PFSK-1 (cell line): ENCODE results near the gene KCNJ6.

Experiments used
- FOXP2 ChIP-seq: optimal IDR thresholded peaks from 2 replicates; pipeline ENCODE3; 2011; ENCODE audit warnings: borderline replicate concordance, control low read depth, inconsistent platforms; ENCODE audit not compliant: insufficient read depth; ENCODE audit errors: extremely low read length, extremely low read depth
- POLR2AphosphoS5 ChIP-seq: IDR thresholded peaks from 2 replicates; pipeline ENCODE4 v1.6.1; 2012; ENCODE audit warnings: low read depth, mild to moderate bottlenecking, control low read depth, low read length, moderate library complexity
- SIN3A ChIP-seq: IDR thresholded peaks from 2 replicates; pipeline ENCODE4 v1.6.1; 2012; ENCODE audit warnings: mild to moderate bottlenecking, low read length, moderate library complexity, borderline replicate concordance; ENCODE audit not compliant: insufficient read depth
- TAF1 ChIP-seq: IDR thresholded peaks from 2 replicates; pipeline ENCODE4 v1.6.1; 2012; ENCODE audit warnings: low read length, control low read depth, borderline replicate concordance; ENCODE audit not compliant: insufficient read depth
- TF ChIP-seq, protein P1 (sequence below), 2 experiments: IDR thresholded peaks; 2 replicates each; pipeline versions ENCODE4 v1.6.1 to v1.8.0; 2011 to 2012; ENCODE audit warnings: low read depth in 2 of 2, low read length in 2 of 2, control low read depth in 1 of 2, inconsistent platforms in 1 of 2, mild to moderate bottlenecking in 1 of 2, moderate library complexity in 1 of 2; ENCODE audit not compliant: insufficient read depth in 1 of 2

The KCNJ6 gene

DNA sequence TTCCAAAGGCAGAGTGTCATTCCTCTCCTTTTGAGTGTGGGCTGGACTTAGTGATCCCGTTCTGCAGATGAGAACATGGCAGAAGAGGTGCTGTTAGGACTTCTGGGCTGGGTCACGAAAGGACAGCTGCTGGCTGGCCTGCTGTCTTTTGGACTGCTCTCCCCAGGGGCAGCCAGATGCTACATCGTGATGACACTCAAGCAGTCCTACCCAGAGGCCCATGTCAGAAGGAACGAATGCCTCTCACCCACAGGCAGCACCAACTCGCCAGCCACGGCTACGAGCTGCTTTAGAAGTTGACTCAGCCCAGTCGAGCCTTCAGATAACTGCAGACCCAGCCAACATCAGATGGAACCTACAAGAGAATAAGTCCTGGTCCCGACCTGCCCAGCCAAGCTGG is 156.5 kb downstream of the KCNJ6 start:
- no peak for TF ChIP-seq TAF1
- TF ChIP-seq FOXP2 = no peak
- TF ChIP-seq SIN3A = no peak
- TF ChIP-seq POLR2AphosphoS5 = no peak
- TF ChIP-seq, protein P1, sequence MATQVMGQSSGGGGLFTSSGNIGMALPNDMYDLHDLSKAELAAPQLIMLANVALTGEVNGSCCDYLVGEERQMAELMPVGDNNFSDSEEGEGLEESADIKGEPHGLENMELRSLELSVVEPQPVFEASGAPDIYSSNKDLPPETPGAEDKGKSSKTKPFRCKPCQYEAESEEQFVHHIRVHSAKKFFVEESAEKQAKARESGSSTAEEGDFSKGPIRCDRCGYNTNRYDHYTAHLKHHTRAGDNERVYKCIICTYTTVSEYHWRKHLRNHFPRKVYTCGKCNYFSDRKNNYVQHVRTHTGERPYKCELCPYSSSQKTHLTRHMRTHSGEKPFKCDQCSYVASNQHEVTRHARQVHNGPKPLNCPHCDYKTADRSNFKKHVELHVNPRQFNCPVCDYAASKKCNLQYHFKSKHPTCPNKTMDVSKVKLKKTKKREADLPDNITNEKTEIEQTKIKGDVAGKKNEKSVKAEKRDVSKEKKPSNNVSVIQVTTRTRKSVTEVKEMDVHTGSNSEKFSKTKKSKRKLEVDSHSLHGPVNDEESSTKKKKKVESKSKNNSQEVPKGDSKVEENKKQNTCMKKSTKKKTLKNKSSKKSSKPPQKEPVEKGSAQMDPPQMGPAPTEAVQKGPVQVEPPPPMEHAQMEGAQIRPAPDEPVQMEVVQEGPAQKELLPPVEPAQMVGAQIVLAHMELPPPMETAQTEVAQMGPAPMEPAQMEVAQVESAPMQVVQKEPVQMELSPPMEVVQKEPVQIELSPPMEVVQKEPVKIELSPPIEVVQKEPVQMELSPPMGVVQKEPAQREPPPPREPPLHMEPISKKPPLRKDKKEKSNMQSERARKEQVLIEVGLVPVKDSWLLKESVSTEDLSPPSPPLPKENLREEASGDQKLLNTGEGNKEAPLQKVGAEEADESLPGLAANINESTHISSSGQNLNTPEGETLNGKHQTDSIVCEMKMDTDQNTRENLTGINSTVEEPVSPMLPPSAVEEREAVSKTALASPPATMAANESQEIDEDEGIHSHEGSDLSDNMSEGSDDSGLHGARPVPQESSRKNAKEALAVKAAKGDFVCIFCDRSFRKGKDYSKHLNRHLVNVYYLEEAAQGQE (IDR thresholded peaks at IDR 0.05; ENCODE audit: insufficient read depth in 1 of 2, low read depth in 2 of 2, low read length in 2 of 2) = no peak

DNA sequence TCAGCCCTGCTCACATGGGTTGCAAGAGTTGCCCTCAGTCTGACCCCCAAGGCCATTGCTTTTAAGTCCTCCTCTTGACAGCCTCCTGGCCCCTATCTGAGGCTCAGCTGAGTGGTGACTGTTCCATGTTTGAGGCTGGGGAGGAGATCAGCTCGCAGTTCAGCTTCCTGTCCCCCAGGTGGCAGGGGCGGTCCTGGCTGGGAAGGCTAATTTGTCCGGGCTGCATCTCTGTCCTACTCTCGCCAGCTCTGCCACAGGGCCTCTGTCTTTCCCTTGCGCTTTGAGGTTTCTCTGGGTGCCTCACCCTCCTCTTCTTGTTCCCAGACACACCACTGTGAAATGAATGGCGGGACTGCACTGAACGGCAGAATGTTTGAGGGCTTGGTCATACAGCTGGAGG is 157.3 kb downstream of the KCNJ6 start:
- TF ChIP-seq POLR2AphosphoS5 = no peak
- TF ChIP-seq FOXP2 = no peak
- TF ChIP-seq SIN3A = no peak
- TF ChIP-seq, protein P1 (IDR thresholded peaks at IDR 0.05; ENCODE audit: insufficient read depth in 1 of 2, low read depth in 2 of 2, low read length in 2 of 2) = no peak

DNA sequence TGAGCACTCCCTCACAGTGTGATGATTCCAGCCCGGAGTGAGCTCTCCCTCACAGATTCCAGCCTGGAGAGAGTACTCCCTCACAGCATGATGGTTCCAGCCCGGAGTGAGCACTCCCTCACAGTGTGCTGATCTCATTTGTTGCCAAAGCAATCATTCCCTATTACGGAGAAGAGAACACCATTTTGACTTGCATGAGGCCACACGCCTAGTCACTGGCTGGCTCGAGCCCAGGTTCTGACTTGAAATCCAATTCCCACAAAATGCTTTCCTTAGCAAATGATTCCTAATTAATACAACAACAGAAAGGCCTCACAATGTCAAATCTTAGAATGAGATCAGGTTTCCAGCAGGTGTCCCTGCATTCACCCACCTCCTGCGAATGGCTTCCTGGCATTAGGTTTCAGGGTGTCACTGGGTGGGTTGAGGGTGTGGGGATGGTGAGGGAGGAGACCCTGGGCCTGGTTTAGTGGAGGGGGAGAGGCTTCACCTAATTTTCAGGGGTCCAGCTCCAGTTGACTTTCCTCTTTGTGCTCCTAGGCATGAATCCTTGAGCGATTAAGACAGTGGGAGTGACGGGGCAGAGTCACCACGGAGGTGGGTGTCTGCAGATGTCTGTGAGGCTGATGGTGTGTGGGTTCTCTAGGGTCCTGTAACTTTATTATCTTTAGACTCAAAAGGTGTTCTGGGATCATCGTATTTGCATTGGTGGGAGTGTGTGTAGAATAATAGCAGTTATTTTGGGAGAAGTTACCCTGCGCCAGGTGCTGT is 158.5 kb downstream of the KCNJ6 start:
- TF ChIP-seq POLR2AphosphoS5 = no peak
- no peak for TF ChIP-seq FOXP2
- TF ChIP-seq TAF1 = no peak
- TF ChIP-seq, protein P1 (IDR thresholded peaks at IDR 0.05; ENCODE audit: insufficient read depth in 1 of 2, low read depth in 2 of 2, low read length in 2 of 2) = no peak
- no peak for TF ChIP-seq SIN3A

DNA sequence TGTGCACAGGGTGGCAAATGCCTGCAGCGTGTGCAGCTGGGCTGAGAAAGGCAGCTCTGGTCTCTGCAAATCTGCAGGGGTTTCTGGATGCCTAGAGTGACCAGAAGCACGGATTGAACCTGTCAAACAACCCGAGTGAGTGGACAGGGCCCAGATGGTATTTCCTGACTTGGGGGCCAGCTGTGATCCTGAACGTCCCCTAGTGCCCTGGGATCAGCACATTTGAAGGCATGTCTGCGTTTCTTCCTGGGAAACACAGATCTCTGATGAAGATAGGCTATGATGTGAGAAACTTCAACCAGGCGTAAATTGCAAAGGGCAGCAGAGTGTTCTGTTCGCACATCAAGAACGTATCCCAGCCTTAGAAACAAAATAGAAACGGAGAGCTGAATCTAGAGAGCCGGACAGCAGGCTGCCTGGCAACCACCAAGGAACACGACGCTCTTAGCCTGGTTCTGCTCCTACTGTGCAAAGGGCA is 163.1 kb downstream of the KCNJ6 start:
- TF ChIP-seq POLR2AphosphoS5 (no peak), FOXP2 (no peak), SIN3A (no peak), TAF1 (no peak)
- TF ChIP-seq, protein P1 (IDR thresholded peaks at IDR 0.05; ENCODE audit: insufficient read depth in 1 of 2, low read depth in 2 of 2, low read length in 2 of 2) = no peak
